Measurements from ENCODE around the gene PTPRM.

Gene PTPRM

DNA sequence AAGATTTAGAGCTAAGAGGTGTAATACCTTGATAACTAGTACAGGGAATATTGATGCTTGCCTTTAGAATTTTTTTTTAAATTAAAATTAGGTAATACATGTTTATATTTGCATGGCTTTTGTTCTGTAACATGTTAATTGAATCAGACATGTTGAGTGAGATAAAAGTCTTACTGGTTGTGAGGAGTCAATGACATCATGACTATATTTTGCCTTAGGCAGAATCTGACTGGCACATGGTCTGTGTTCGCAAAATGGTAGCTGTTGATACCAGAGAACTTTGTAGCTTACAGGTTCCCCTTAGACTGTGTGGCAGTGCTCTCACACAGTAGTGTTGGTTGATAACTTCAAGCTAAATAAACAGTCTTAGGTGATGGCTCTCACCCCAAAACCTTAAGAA is 199.7 kb downstream of the PTPRM start:
- no peak for DNase-seq

DNA sequence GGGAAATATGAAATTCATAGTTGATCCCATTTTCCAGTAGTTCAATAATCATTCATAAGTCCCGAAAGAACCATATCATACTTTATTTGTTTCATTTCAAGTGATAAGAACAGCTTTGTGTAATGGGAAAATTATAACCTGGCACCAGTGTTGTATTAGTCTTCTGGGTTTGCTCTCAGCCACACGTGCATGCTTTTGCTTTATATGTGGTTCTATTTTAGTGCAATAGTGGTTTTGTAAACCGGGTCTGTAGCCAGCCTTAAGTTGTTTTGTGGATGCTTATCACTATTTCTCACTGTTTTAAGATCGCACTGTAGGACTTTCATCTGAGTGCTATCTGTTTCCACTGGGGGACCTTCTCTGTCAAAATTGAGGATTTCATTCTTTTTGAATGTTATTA is 203.8 kb downstream of the PTPRM start:
- DNase-seq = no peak

DNA sequence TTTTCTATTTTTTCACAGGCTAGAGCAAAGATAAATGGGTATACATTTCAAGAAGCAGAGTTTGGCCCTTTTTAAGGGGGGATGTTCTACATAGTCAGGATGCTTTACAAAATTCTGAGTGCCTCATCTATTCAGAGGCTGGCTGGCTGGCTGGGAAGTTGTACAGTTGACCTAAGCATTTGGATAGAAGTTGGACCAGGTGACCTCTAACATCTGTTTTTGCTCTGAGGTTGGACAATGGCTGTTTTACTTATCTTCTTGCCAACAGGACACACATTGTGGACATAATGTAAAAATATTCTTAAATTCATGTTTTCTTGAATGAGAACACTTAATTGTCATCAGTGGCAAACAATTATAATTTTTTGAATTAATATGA is 205.4 kb downstream of the PTPRM start:
- no peak for DNase-seq

DNA sequence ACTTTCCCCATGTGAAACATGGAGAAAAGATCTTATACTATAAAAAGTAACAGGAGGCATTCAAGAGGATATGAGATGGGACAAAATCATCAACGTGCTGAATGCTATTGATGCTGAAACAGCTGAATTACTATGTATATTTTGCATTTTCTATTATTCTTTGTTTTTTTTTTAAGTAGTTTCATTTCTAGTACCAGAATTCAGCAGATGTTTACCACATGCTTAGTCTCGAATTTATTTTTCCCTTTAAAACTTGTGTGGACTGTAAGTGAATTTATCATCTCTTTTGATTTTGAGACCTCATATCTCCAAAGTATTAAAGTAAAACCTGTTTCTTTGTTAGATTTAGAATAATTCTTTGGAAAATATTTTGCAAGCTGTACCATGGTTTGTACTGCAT is 205.8 kb downstream of the PTPRM start:
- DNase-seq = no peak

DNA sequence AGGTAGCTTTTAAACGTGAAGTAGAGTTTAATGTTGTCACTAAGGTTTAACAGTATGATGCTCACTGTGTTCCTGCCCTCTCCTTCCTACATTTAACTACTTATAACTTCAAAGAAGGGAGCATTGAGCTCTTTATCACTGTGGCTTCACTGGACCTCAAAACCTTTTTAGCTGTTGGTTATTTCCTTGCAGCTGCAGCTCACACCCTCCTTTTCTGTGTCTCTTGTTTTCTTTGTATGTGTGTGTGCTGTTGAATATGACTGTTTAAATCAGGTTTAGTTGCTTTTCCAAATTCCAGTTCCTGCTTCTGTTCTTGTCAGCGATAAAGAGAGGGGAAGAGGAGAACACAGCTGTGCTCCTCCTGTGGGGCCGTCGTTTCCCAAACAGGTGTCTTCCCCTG is 208.0 kb downstream of the PTPRM start:
- no peak for DNase-seq

DNA sequence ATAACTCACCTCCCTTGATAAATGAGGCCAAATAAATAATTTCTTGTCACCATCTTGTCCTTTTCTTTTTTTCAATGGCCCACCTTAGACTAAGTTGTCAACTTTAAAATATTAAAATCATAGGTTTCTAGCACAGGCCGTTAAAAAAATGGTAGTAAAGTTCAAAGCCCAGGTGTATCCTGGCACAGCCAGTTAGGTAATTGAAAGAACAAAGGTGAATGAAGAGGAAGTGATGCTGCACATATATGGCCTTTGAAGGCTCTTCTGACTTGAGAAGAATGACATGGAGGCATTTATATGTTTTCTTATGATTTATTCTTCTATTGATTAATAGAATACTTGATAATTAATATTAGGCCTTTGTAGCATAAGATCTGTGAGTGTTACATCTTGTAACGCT is 208.7 kb downstream of the PTPRM start:
- DNase-seq = no peak

DNA sequence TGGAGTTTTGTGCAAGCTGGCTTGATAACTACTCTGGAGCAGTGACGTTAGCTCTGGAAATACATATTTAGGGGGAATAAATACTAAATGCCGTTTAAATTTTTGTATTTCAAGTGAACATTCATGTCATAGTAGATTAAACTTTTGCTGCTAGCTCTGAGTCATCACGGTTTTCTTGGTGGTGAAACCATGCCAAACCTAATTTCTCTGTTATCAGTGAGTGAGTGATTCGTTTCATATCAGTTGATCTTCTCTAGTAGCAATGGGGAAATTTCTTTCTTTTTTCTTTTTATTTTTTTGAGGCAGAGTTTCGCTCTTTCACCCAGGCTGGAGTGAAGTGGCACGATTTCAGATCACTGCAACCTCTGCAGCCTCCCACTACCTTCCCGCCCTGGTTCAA is 211.1 kb downstream of the PTPRM start:
- DNase-seq = no peak

DNA sequence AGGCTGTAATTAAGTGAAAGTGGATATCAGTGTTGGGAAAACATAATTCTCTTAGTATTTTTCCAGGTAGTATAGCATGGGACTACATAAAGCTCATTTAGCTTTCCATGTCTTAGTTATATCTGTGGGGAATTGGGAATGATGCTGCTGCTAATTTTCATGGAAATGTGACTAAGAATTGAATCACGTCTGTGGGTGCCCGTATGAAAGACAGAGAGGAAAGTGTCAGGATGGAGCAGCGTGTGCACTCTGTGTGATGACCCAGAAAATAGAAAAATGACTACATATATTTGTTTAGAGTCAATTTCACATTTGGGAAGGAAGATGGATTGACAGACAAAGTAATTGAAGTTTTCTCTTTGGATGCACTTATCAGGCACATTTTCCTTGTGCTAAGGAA is 212.1 kb downstream of the PTPRM start:
- no peak for DNase-seq

DNA sequence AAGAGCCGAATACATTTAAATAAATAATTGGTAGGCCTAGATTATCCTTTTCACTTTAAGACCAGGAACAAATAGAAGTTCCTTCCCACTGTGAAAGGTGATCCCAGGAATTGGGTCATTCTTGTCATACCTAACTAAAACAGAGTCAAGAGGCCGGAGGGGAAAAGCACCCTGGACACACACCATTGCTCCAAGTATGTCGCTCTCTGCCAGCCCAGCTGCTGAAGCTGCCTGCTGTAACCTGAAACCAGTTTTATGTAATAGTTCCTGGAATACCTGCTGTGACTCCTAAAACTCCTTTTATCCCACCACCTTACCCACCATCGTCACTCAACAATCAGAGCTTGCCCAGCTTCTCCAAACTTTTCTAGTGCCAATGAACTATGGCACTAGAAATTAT is 217.1 kb downstream of the PTPRM start:
- no peak for DNase-seq

DNA sequence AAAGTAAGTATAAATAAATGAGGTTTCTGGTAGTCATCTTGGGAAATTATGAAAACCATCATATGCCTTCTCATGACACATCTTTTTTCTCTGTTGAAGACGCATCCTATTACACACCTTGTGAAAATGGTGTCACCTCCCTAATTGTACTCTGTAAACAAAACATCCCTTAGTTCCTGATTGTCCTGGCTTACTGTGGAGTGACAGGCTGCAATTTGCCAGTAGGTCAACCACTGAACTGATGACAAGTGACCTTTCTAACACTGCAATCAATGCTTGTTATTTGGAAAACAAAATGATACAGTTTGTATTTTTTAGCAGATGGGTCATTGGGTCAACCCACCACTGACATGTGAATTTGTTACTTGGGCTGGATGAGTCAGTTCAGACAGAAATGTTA is 219.5 kb downstream of the PTPRM start:
- no peak for DNase-seq

DNA sequence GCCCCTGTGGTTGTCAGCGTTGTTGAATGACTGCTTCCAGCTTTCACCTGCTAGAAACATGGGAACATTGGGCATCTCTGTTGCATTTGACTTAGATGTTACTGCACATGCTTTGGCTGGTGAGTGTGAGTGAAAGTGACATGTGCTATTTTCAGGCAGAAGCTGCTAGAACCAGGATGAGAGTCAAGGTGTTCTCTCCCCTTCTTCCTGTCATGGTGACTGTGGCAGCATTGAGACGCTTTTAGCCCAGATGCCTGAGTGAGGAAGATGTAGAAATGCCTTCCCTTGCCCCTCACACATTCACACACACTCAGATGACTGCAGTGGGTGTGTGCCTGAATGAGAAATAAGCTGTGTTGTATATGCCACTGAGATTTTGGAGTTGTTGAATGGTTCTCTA is 220.2 kb downstream of the PTPRM start:
- DNase-seq = no peak

DNA sequence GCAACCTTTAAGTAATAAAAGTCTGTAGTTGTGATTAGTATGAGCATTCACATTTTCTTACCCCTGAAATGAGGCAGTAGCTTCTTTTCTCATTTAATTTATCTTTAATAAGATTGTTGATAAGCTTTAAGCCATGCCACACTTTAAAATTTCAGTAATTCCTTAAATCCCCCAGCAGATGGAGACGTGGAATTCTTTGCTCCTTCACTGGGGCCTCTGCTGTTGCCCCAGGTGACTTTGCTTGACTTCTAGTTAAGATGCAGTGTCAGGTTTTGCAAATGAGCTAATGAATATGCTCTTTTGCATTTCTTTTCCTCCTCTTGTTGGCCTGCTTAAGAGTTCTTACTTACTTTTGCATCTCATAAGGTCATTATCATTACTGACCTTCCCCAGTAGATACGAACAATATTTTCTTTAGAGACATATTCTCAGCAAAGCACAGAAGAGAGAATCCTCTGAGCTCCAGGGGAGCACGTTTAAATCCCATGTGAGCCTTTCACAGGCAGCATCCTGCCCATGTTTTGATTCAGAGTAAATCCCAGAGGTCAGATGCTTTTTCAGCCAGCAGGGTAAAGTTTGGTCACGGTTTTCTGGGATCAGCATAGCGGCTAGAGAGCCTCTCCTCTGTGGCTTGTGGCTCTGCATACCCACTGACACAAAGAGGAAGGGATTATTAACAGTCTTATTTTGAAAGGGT is 222.9 kb downstream of the PTPRM start:
- DNase-seq = no peak

DNA sequence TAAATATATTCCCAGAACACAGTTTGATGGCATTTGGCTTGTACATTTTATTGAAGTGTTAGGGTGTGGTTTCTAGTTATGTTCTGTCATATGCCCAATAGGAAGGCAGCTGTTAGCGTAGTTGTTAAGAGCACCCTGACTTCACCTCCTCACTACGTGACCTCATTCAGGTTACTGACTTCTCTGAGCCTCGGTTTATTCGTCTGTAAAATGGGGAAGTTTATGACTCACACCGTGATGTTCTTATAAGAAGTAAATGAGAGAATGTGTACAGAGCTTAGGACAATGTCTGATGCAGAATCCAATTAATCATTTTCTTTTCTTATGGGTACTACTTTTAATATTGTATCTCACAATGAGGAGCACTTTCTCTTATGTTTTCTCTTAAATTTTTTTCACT is 226.0 kb downstream of the PTPRM start:
- DNase-seq = no peak

DNA sequence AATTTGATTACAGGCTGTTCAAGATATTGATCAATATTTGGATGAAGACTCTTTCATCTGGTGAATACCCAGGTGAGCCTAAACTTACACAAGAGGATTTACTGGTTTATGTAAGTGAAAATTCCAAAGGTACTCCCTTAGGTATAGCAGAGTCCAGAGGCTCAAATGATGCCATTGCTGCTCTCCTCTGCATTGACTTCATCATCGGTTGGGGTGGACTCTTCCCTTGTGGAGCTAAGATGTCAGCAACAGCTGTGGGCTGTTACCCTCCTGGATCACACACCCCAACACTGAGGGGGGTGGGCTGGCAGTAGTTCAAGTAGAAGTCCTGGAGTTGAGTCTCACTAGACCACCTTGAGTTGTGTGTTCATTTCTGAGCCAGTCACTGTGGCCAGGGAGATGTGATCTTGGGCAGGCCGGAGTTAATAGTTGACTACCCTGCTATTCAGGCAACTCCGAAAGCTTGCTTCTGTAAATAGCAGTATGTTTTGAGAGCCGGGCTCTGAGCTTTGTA is 236.9 kb downstream of the PTPRM start:
- DNase-seq = no peak

DNA sequence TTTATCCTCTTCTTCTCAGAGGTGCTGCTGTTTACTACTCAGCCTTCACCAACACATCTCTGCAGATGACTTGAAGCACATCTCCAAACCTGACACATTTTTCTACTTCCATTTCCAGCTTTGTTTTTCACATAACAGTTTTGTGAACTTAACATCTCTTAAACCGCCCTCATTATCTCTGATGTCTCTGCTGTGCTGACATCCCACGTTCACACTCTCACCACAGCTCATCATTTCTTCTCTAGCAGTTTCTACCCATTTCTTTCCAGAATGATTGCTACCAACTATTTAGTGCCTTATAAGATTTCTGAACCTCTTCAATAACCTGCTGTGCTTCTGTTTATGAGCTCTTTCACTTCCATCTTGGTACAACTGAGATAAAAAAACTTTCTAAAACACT is 238.0 kb downstream of the PTPRM start:
- no peak for DNase-seq

DNA sequence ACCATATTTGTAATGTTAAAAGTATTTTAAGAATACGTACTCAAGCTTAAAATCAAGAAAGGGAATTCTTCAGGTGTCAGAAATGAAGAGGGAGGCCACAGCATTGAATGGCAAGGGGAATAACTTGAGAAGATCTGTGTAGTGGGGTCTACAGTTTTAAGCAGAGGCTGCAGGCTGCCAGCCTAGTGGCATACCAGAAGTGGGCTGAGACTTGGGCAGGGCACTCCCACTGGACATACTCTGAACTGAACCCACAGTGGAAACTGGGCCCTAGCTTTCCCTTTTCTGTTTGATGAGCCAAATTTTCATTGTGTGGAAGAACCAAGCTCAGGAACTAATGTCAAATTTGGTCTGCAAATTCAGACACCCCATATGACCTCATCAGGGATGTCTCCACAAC is 238.8 kb downstream of the PTPRM start:
- no peak for DNase-seq

DNA sequence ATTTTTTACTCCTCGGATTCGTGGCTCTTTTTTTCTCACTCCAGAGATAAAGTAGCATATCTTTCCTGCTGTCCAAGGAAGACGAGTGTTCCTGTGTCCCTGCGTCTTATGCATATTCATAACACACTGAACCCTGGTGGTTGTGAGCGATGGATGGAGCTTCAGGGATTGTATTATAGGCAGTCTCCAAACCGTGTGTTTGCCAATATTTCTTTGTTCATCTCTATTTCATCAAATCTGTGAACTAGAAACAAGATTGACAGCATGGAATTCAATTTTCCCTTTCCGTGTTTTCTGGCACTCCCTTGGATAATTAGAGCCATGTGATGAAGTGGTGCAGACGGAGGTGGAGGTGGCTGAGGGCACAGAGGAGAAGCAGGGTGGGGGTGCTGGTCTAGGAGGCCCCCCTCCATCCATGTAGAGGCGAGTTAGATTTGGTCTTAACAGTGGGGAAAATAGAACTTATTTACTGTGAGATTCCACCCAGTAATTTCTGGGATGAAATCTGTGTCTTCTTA is 240.9 kb downstream of the PTPRM start:
- DNase-seq = no peak

DNA sequence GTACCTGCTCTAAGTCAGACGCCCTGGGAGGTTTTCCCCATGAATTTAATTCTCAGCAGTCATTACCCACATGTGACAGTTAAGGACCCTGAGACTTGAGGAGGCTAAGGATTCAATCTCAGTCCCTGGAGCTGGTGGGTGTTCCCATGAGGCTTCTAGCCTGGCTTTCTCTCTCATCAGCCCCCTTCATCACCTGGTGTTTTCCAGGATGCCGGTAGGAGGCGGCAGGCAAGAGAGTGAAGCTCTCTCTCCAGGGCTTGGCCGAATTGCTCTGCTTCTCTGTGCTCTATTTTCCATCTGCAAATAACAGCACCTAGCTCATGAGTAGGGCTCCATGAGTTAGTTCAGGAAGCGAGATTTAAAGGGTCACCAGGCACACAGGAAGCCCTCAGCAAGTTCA is 241.9 kb downstream of the PTPRM start:
- DNase-seq = no peak

DNA sequence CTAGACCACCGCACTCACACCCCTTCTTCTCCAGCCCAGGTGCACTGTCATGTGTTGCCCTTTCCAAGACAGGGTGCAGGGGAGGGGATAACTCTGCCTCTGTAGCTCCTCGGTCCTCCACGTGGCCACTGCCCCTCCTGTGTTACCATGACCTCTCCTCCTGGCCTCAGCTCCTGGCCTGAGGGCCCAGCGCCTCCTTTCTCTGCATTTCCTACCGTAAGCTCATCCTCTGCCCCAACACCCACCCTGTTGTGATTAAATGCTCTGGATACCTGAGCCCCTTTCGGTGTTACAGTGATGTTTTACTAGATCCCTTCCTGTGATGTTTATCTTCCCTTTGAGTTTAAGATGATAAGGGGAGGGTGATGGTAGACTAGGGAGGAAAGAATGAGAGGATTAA is 242.3 kb downstream of the PTPRM start:
- no peak for DNase-seq

DNA sequence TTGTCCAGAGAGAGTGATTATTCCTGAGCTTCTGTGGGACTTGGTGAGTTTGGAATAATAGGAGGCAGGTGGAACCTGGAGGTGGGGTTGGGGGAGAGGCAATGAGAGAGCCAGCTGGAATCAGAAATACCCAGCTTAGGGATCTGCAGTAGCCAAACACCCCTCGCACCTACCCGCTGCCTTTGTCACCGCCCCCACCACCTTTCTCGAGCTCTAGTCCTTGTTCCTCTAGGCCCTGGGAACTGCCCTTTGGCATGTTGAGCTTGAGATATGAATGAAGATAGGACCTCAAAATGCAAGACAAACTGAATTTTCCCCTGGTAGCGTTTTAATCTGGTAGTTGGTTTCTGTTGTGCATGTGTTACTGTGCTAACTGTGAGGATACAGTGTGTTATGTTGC is 242.9 kb downstream of the PTPRM start:
- DNase-seq = no peak

DNA sequence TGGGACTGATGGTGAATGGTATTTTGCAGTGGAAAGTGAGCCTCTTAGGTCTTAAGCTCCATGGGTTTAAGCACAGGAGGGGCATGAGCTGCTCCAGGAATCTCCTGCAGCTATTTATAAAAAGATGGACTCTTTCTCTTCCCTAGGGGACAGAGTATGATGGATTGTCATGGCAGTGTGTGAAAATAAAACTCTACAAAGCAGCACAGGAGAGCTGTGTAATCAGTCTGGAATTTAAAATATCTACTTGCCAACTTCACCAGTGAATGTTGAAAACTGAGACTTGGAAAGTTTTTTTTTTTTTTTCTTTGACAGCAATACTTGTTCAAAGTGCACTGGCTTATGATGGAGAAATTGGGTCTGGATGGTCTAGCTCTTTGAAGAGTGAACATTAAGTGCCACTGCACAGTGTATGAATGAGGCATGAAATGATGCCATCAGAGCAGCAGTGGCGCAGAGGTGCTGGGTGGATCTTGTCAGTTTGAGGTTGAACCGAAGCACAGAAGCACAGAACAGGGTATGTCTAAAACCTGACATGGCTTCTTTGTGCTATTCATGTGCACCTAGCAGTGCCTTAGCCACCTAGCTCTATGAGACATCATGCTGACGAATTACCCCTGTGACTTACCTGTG is 245.4 kb downstream of the PTPRM start:
- DNase-seq = no peak

DNA sequence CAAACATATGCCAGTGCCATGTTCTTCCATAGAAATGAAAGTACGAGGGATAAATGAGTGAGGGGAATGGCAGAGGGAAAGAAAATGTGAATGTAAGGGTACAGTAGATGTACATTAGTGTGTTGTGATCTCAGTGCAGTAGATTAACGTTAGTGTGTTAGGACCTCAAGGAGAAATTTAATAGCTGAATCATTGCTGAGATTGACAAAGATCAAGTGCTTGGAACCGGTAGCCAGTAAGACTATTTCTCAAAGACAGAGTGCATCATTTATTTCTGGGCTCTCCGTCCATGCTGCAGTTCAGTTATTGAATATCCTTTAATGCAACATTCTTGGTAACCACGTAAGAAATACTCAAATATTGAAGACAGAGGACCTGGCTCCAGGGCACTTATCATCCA is 246.0 kb downstream of the PTPRM start:
- no peak for DNase-seq

DNA sequence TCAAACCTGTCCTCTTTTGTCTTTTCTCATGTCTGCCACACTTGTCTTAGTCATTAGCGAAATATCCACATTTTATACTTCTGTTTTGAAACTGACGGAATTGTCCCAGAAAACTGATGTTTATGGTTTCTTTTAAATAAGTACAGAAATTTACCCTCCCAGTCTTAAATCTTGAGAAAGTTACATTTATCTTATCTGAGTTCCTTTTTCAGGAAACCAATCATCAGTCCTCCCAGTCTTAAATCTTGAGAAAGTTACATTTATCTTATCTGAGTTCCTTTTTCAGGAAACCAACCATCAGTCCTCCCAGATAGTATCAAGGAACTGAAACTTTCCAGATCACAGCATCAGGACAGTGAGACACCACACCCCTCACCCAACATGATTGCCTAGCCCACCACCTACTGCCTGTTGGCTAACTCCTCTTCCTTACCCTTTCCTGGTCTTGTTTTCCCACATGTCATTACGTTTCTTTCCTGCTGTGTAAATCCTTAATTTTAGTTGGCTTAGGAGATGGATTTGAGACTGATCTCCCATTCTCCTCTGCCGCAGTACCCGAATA is 247.7 kb downstream of the PTPRM start:
- no peak for DNase-seq

DNA sequence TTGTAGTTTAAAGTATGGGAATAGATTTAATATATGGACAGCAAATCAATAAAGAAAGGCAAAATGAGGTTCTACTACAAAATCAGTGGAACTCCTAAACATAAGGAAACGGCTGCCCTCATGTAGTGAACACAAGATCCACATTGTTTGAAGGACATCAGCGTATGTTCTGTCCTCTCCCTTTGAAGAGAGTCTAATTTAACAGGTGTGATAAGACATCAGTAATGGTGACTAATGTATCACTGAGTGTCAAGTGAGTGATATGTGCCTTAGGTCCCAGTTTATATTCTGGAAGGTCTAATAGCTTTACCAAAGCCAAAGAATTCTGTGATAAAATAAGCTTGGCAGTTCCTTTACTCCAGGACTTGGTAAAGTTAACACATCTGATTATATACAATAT is 248.7 kb downstream of the PTPRM start:
- no peak for DNase-seq
